HEK293 (cell line): Measurements from ENCODE around the gene RIC8B.

Source experiments
- BCL11A ChIP-seq: fragments of 450-650 bp; formaldehyde crosslinking; IDR thresholded peaks from 2 replicates; pipeline ENCODE4 v1.5.1; 2016; ENCODE audit warnings: low read depth, missing biosample characterization, missing genetic modification characterization
- PBX3 ChIP-seq: sonication (generic); formaldehyde crosslinking; IDR thresholded peaks from 2 replicates; pipeline ENCODE4 v1.8.1; 2022; ENCODE audit warnings: mild to moderate bottlenecking, moderate library complexity, missing genetic modification reagents
- PRDM2 ChIP-seq: fragments of 450-650 bp; formaldehyde crosslinking; IDR thresholded peaks from 2 replicates; pipeline ENCODE4 v1.5.1; 2016; ENCODE audit warnings: missing biosample characterization, missing genetic modification characterization, borderline replicate concordance
- ZBTB20 ChIP-seq: fragments of 450-650 bp; formaldehyde crosslinking; IDR thresholded peaks from 2 replicates; pipeline ENCODE4 v1.5.1; 2016; ENCODE audit warnings: missing biosample characterization, missing genetic modification characterization
- ZNF155 ChIP-seq: fragments of 450-650 bp; formaldehyde crosslinking; IDR thresholded peaks from 2 replicates; pipeline ENCODE4 v1.5.1; 2016; ENCODE audit warnings: missing biosample characterization, missing genetic modification characterization
- ZNF223 ChIP-seq: fragments of 450-650 bp; formaldehyde crosslinking; IDR thresholded peaks from 2 replicates; pipeline ENCODE4 v1.5.1; 2016; ENCODE audit warnings: missing biosample characterization, missing genetic modification characterization
- ZNF560 ChIP-seq: fragments of 450-650 bp; formaldehyde crosslinking; IDR thresholded peaks from 2 replicates; pipeline ENCODE4 v1.5.1; 2017; ENCODE audit warnings: missing biosample characterization, missing genetic modification characterization, borderline replicate concordance

GRCh38 chr12:106773286-106774004 is 1.0 kb upstream of the RIC8B start:
- TF ChIP-seq PBX3 (CRISPR knock-in tag) (no peak), ZNF560 (tag by site-specific recombination) (no peak), PRDM2 (tag by site-specific recombination) (no peak), ZNF155 (no peak), ZBTB20 (tag by site-specific recombination) (no peak), BCL11A (no peak), ZNF223 (tag by site-specific recombination) (no peak)
